ENCODE measurements around the gene LMF1.

LMF1 gene

DNA sequence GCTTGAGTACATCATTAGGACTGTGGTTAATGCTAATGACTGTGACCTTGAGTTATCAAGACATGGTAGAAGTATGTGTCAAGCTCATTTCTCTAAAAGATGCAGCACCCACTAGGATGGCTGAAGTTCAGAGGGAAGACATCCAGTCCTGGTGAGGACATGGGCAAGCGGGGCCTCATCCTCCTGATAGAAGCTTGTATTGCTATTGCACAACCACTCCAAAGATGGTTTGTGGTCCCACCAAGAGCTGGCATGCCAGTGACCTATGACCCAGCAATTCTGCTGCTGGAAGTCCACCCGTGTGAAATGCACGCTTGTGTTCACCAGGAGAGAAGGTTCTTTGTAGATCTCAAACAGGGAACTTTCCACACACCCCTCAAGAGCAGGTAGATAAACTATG, 25.0 kb upstream of the LMF1 start:
- DNase-seq, result no peak
- no peaks in the 10 kb centered on the region for H3K36me3 ChIP-seq
- TF ChIP-seq, protein P1, sequence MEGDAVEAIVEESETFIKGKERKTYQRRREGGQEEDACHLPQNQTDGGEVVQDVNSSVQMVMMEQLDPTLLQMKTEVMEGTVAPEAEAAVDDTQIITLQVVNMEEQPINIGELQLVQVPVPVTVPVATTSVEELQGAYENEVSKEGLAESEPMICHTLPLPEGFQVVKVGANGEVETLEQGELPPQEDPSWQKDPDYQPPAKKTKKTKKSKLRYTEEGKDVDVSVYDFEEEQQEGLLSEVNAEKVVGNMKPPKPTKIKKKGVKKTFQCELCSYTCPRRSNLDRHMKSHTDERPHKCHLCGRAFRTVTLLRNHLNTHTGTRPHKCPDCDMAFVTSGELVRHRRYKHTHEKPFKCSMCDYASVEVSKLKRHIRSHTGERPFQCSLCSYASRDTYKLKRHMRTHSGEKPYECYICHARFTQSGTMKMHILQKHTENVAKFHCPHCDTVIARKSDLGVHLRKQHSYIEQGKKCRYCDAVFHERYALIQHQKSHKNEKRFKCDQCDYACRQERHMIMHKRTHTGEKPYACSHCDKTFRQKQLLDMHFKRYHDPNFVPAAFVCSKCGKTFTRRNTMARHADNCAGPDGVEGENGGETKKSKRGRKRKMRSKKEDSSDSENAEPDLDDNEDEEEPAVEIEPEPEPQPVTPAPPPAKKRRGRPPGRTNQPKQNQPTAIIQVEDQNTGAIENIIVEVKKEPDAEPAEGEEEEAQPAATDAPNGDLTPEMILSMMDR (IDR thresholded peaks at IDR 0.05; ENCODE audit: low read depth, low read length), result no peak
- H3K9me3 ChIP-seq (ENCODE audit: severe bottlenecking), result peaks cover 19% of the 10 kb centered on the region
- H3K4me3 ChIP-seq (ENCODE audit: low read depth, low read length), result no peak overlapping the region
- peaks cover 11% of the 10 kb centered on the region for H3K27me3 ChIP-seq (ENCODE audit: insufficient read depth, low read depth, severe bottlenecking)
- H3K27ac ChIP-seq, result no peak overlapping the region

DNA sequence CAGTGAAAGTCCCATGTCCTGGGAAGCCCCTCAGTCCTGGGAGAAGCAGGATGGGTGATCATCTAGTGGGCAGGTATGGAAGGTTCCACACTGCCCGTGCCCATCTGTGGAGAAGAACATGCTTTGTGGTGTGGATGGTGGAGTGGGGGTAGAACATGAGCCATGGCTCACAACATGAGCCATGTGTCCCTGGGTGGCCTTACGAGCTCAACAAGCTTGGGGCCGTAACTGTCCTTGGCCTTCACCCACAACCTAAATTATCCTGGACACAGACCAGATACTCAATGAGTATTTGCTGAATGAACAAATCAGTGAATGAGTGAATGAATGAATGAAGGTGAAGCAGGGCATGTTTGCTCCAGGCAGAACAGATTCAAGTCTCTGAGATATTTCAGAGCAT, 24.3 kb upstream of the LMF1 start:
- H3K27me3 ChIP-seq (ENCODE audit: insufficient read depth, low read depth, severe bottlenecking), result peaks cover 11% of the 10 kb centered on the region
- H3K9me3 ChIP-seq (ENCODE audit: severe bottlenecking), result peaks cover 19% of the 10 kb centered on the region
- DNase-seq, result no peak

DNA sequence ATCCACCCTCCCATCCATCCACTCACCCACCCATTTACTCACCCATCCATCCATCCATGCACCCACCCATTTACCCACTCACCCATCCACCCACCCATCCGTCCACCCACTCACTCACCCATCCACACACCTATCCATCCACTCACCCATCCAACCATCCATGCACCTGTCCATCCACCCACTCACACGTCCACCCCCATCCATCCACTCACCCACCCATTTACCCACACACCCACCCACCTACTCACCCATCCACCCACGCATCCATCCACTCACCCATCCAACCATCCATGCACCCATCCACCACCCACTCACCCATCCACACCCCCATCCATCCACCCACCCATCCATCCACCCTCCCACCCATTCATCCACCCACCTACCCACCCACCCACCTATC, 22.9 kb upstream of the LMF1 start:
- Histone ChIP-seq H3K27ac (no peak overlapping the region), H3K9me3 (ENCODE audit: severe bottlenecking) (peaks cover 19% of the 10 kb centered on the region), H3K36me3 (no peaks in the 10 kb centered on the region), H3K27me3 (ENCODE audit: insufficient read depth, low read depth, severe bottlenecking) (peaks cover 11% of the 10 kb centered on the region), H3K4me3 (ENCODE audit: low read depth, low read length) (no peak overlapping the region)
- DNase-seq, result no peak
- TF ChIP-seq, protein P1 (IDR thresholded peaks at IDR 0.05; ENCODE audit: low read depth, low read length), result no peak

More for the DNA sequence above, 24.3 kb upstream of the LMF1 start:
- TF ChIP-seq, protein P1 (IDR thresholded peaks at IDR 0.05; ENCODE audit: low read depth, low read length), result no peak
- no peaks in the 10 kb centered on the region for H3K36me3 ChIP-seq
- no peak overlapping the region for H3K27ac ChIP-seq
- no peak overlapping the region for H3K4me3 ChIP-seq (ENCODE audit: low read depth, low read length)

DNA sequence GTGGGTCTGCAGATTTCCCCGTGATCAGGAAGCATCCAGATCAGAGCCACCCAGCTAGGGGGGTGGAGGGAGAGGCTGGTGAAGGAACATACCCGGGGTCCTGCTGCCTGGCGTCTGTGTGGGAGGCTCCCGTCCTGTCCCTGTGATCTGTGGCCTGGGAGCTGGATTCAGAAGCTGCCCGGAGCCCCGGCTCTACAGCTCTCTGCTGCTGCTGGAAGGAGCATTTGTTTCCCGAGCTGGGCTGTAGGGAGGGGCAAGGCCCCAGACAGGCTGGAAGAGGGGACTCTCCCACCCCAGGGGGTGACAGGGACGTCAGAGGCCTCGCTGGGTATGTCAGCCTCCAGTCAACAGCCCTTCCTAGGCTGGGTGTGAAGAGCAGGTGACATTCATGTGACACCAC, 21.0 kb upstream of the LMF1 start:
- peaks cover 3% of the 10 kb centered on the region for H3K27me3 ChIP-seq (ENCODE audit: insufficient read depth, low read depth, severe bottlenecking)
- H3K36me3 ChIP-seq, result no peaks in the 10 kb centered on the region
- no peak overlapping the region for H3K4me3 ChIP-seq (ENCODE audit: low read depth, low read length)
- no peak overlapping the region for H3K27ac ChIP-seq
- DNase-seq, result no peak
- peaks cover 19% of the 10 kb centered on the region for H3K9me3 ChIP-seq (ENCODE audit: severe bottlenecking)
- TF ChIP-seq, protein P1 (IDR thresholded peaks at IDR 0.05; ENCODE audit: low read depth, low read length), result no peak

DNA sequence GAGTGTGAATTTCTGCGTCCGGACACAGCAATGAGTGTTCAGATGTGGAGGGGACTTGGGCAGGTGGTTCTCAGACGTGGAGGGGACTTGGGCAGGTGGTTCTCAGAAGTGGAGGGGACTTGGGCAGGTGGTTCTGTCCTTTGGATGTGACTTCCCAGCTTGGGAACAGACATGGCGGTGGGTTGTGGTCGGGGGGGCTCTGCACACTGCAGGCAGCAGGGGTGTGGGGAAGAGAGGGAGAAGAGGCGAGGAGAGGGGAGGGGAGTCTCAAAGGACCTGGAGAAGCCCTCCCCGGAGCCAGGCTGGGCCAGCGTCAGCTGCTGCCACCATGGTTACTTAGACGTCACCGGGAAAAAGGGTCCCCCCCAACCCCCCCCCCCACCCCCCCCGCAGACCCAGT, 20.6 kb upstream of the LMF1 start:
- H3K9me3 ChIP-seq (ENCODE audit: severe bottlenecking), result peaks cover 17% of the 10 kb centered on the region
- TF ChIP-seq, protein P1 (IDR thresholded peaks at IDR 0.05; ENCODE audit: low read depth, low read length), result no peak
- H3K4me3 ChIP-seq (ENCODE audit: low read depth, low read length), result no peak overlapping the region
- no peaks in the 10 kb centered on the region for H3K27me3 ChIP-seq (ENCODE audit: insufficient read depth, low read depth, severe bottlenecking)
- H3K36me3 ChIP-seq, result no peaks in the 10 kb centered on the region
- no peak for DNase-seq
- H3K27ac ChIP-seq, result no peak overlapping the region

DNA sequence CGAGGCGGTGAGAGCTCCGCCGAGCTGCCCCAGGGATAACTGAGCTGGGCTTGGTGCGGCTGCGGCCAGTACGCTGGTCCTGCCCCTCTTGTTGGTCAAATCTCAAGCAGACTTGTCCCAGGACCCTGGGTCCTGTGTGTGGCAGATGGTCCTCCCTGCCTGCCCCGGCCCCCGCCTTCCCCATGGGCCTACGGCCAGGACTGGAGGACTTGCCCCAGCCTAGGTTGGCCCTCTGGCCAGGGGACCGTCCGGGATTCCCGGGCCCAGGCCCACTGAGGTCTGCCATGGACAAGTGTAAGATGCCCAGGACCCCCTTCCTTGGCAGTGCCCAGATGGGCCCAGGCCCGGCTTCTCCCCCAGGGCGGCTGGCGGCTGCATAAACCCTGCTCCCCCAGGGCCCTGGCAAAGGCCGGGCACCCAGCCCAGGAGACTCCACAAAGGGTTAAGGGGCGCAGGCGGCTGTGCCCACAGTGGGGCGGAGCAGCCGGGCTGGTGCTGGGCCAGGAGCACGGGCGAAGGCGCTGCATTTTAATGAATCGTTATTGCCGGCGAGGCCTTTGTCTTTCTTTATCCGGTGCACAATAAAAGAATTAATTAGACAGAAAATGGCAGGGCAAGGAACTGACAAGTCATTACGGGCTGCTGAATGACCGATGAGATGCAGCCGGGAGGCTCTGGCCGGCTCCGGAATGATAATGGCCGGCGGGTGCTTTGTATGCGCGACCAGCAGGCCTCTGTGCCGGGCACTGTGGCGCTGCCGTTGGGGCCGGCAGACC, 19.9 kb upstream of the LMF1 start:
- DNase-seq, result no peak
- H3K36me3 ChIP-seq, result no peaks in the 10 kb centered on the region
- H3K27ac ChIP-seq, result no peak overlapping the region
- TF ChIP-seq, protein P1 (IDR thresholded peaks at IDR 0.05; ENCODE audit: low read depth, low read length), result no peak
- H3K4me3 ChIP-seq (ENCODE audit: low read depth, low read length), result no peak overlapping the region
- no peaks in the 10 kb centered on the region for H3K27me3 ChIP-seq (ENCODE audit: insufficient read depth, low read depth, severe bottlenecking)
- peaks cover 13% of the 10 kb centered on the region for H3K9me3 ChIP-seq (ENCODE audit: severe bottlenecking)
